Sigmoid colon (tissue), 7 donors: Measurements from ENCODE around the gene STPG1. TPM values are rescaled to one million over a fixed set of nuclear protein-coding genes. Genes with fewer than 3 reads are reported as not detected.

Experiments used
- DNase-seq: peaks from one replicate; pipeline ENCODE4 v3.0.0-alpha.2; 2019
- H3K27ac ChIP-seq, 4 donors: fragments of 200-600 bp; sonication (generic); one replicate each; pipeline ENCODE4 v1.5.1; 2016 to 2019; ENCODE audit warnings: mild to moderate bottlenecking in 1 of 4
- H3K27me3 ChIP-seq, 3 donors: fragments of 200-600 bp; sonication (generic); one replicate each; pipeline ENCODE4 v1.5.1; 2019; ENCODE audit warnings: mild to moderate bottlenecking in 1 of 3
- H3K36me3 ChIP-seq, 4 donors: fragments of 200-600 bp; sonication (generic); one replicate each; pipeline ENCODE4 v1.5.1; 2016 to 2019
- H3K4me1 ChIP-seq, 4 donors: fragments of 200-600 bp; sonication (generic); one replicate each; pipeline ENCODE4 v1.5.1; 2017 to 2019
- H3K4me3 ChIP-seq, 4 donors: fragments of 200-600 bp; sonication (generic); one replicate each; pipeline ENCODE4 v1.5.1; 2017 to 2019; ENCODE audit warnings: mild to moderate bottlenecking in 2 of 4, moderate library complexity in 1 of 4
- H3K9me3 ChIP-seq, 4 donors: fragments of 200-600 bp in 3 of 4; sonication (generic) in 3 of 4; one replicate each; pipeline versions ENCODE4 v1.5.1 to v1.6.1; 2013 to 2019
- EP300 ChIP-seq, 4 donors: sonication (generic); formaldehyde crosslinking; IDR thresholded peaks; one replicate each; pipeline ENCODE4 v1.6.1; 2017; ENCODE audit warnings: antibody characterized with exemption in 4 of 4
- POLR2A ChIP-seq, 2 donors: fragments of 450-650 bp; IDR thresholded peaks; one replicate each; pipeline ENCODE4 v1.6.1; 2016; ENCODE audit warnings: antibody characterized with exemption in 2 of 2, mild to moderate bottlenecking in 2 of 2, moderate library complexity in 2 of 2
- POLR2AphosphoS5 ChIP-seq, 4 donors: sonication (generic); formaldehyde crosslinking; IDR thresholded peaks; one replicate each; pipeline ENCODE4 v1.6.1; 2017; ENCODE audit warnings: antibody characterized with exemption in 4 of 4
- WGBS, 2 donors: extraction: QIAGEN DNeasy Blood & Tissue Kit; methylation state at CpG; one replicate each; pipeline ENCODE4 v1.1.7; 2013; 5-methylcytosine and 5-hydroxymethylcytosine counted together
- intact Hi-C: fragments of 100-400 bp; cut with DNase I; formaldehyde crosslinking; loops from one replicate; pipeline ENCODE4 v1.15.1; 2023
- polyA plus RNA-seq, 3 donors: library from polyadenylated mRNA; stranded (reverse); fragments of 200-250 nt; gene quantifications; one replicate each; pipeline ENCODE4 v1.2.3, GENCODE V29; 2013
- total RNA-seq, 4 donors: library from RNA; depleted of rRNA; stranded (reverse); fragments of >200 nt; gene quantifications; one replicate each; pipeline ENCODE4 v1.1.0, GENCODE V29; 2016
- TF ChIP-seq, protein P1 (sequence below), 4 experiments: fragments of 450-650 bp in 3 of 4; fragments of 200-600 bp in 1 of 4; IDR thresholded peaks; one replicate each; pipeline ENCODE4 v1.5.1; 2016 to 2019; ENCODE audit warnings: antibody characterized with exemption in 4 of 4, mild to moderate bottlenecking in 3 of 4, moderate library complexity in 2 of 4
- donor health status: healthy with polysubstance abuse.
- donor health status: Bipolar disorder and iron deficiency.
- donor health status: healthy.

The STPG1 gene
- total and polyA plus RNA-seq, 7 donors = 2.3 to 12.7 (median 4.6) TPM

DNA sequence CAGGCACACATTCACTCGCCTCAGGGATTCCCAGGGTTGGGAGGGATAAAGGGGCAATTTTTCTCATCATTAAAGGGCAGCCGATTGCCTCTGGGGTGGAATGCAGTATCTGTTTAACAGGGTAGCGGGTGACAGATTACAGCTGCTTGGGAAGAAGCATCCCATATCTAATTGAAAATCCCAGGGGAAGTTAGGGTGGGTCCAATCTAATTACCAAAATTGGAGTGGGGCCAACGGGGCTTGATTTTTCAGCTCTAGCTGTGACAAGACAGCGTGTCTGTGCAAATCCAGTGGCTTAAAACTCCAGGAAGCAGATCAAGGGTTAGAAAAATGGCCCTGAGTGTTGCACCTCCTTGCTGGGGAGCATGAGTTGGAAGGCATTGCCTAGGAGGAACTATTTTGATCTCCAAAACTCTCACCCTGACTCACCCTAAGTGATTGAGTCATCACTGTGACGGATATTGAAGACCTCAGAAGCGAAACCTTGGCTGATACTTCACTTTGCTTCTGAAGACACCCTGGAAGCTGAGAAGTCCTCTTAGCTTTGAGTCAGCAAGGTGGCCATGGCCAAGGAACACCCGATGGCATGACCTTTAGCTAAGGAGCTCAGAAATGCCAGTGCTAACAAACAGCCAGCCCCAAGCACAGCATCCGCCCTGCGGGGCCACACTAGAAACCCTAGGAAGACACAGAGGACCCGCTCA lies 48.5 kb downstream of the STPG1 start:
- H3K27me3 ChIP-seq = no peaks in the 10 kb centered on the region
- DNase-seq = peak; percentile 69
- no peaks in the 10 kb centered on the region for H3K9me3 ChIP-seq
- intact Hi-C loops = no loop called here
- peak overlapping the region in 1 of 4 donors; percentile 47 for H3K27ac ChIP-seq
- TF ChIP-seq, protein P1, sequence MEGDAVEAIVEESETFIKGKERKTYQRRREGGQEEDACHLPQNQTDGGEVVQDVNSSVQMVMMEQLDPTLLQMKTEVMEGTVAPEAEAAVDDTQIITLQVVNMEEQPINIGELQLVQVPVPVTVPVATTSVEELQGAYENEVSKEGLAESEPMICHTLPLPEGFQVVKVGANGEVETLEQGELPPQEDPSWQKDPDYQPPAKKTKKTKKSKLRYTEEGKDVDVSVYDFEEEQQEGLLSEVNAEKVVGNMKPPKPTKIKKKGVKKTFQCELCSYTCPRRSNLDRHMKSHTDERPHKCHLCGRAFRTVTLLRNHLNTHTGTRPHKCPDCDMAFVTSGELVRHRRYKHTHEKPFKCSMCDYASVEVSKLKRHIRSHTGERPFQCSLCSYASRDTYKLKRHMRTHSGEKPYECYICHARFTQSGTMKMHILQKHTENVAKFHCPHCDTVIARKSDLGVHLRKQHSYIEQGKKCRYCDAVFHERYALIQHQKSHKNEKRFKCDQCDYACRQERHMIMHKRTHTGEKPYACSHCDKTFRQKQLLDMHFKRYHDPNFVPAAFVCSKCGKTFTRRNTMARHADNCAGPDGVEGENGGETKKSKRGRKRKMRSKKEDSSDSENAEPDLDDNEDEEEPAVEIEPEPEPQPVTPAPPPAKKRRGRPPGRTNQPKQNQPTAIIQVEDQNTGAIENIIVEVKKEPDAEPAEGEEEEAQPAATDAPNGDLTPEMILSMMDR (IDR thresholded peaks at IDR 0.05) = no peak
- TF ChIP-seq POLR2AphosphoS5 (IDR thresholded peaks at IDR 0.05) (no peak), EP300 (IDR thresholded peaks at IDR 0.05) (no peak), POLR2A (IDR thresholded peaks at IDR 0.05) (no peak)
- H3K36me3 ChIP-seq = peaks cover 0 to 21% (median 0%) of the 10 kb centered on the region in 4 donors
- H3K4me3 ChIP-seq = no peak overlapping the region
- 51 to 71% methylated on average over 11 of the region's 11 CpGs for WGBS, 2 donors
- no peaks in the 10 kb centered on the region for H3K4me1 ChIP-seq

DNA sequence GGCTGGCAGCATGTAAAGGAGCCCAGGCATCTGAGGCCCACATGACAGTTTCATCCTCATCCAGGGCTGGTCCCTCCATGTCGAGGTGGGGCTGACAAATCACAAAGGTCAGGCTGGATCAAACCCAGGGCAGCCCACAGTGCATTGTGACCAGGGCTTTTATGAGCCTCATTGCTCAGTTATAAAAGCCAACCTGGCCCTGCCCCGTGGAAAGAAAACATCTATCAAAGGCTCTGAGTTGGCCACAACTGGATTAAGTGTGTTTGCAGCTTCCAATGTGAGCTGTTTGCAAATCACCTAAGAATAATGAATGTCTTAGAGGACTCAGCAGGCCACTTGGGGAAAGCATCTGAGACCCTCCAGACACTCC lies 49.0 kb downstream of the STPG1 start:
- Histone ChIP-seq H3K27me3 (no peaks in the 10 kb centered on the region), H3K9me3 (no peaks in the 10 kb centered on the region), H3K4me1 (no peaks in the 10 kb centered on the region), H3K27ac (peak overlapping the region in 1 of 4 donors; percentile 47), H3K36me3 (peaks cover 0 to 23% (median 2%) of the 10 kb centered on the region in 4 donors), H3K4me3 (no peak overlapping the region)
- TF ChIP-seq POLR2A (IDR thresholded peaks at IDR 0.05) = no peak
- TF ChIP-seq POLR2AphosphoS5 (IDR thresholded peaks at IDR 0.05) = no peak
- no peak for TF ChIP-seq EP300 (IDR thresholded peaks at IDR 0.05)
- TF ChIP-seq, protein P1 (IDR thresholded peaks at IDR 0.05) = no peak
- no peak for DNase-seq
- WGBS, 2 donors = 12 to 53% methylated on average over 2 of the region's 2 CpGs
- intact Hi-C loops = no loop called here

DNA sequence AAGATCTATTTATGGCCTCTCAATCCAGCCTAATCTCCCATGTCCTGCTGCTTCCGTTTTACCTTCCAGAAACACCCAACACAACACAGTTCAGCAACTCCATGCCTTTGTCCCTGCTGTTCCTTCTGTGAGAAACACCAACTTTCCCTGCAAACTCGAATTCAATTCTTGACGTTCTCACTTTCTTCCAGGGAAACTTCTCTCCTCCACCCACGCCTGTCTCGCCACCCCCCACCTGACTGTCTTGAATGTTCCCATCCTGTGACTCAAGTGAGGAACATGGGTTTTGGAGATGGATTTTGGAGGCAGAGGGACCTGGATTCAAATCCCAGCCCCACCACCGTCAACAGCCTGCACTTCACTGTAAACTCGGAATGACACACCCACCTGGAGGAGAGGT lies 49.6 kb downstream of the STPG1 start:
- Histone ChIP-seq H3K4me1 (no peaks in the 10 kb centered on the region), H3K27me3 (no peaks in the 10 kb centered on the region), H3K27ac (no peak overlapping the region), H3K4me3 (no peak overlapping the region), H3K9me3 (no peaks in the 10 kb centered on the region), H3K36me3 (peaks cover 0 to 23% (median 3%) of the 10 kb centered on the region in 4 donors)
- intact Hi-C loops = no loop called here
- no peak for DNase-seq
- TF ChIP-seq, protein P1 (IDR thresholded peaks at IDR 0.05) = no peak
- TF ChIP-seq POLR2A (IDR thresholded peaks at IDR 0.05) (no peak), EP300 (IDR thresholded peaks at IDR 0.05) (no peak), POLR2AphosphoS5 (IDR thresholded peaks at IDR 0.05) (no peak)
- 67 to 86% methylated on average over 7 of the region's 7 CpGs for WGBS, 2 donors

GRCh38 chr1:24362982-24363614 lies 50.5 kb downstream of the STPG1 start:
- no peaks in the 10 kb centered on the region for H3K9me3 ChIP-seq
- TF ChIP-seq POLR2A (IDR thresholded peaks at IDR 0.05) = no peak
- TF ChIP-seq POLR2AphosphoS5 (IDR thresholded peaks at IDR 0.05) = peak in 2 of 4 donors; percentile 17 to 31
- TF ChIP-seq, protein P1 (IDR thresholded peaks at IDR 0.05) = no peak
- TF ChIP-seq EP300 (IDR thresholded peaks at IDR 0.05) = no peak
- intact Hi-C loops = no loop called here
- 80 to 87% methylated on average over 4 of the region's 4 CpGs for WGBS, 2 donors
- peaks cover 0 to 27% (median 3%) of the 10 kb centered on the region in 4 donors for H3K36me3 ChIP-seq
- H3K4me3 ChIP-seq = no peak overlapping the region
- H3K4me1 ChIP-seq = no peaks in the 10 kb centered on the region
- H3K27ac ChIP-seq = peak overlapping the region in 1 of 4 donors; percentile 18
- no peaks in the 10 kb centered on the region for H3K27me3 ChIP-seq
- peak; percentile 73 for DNase-seq
